Heart left ventricle (tissue), 16 donors: Measurements from ENCODE around the gene SRGAP3. TPM values are rescaled to one million over a fixed set of nuclear protein-coding genes. Genes with fewer than 3 reads are reported as not detected.

Experiments
- ATAC-seq, 4 donors: fragments of 200-7000 bp; cut with Tn5 transposase; one replicate each; pipeline ENCODE4 v1.9.1; 2020 to 2022; ENCODE audit warnings: moderate library complexity in 4 of 4, mild to moderate bottlenecking in 3 of 4, moderate number of reproducible peaks in 1 of 4
- DNase-seq, 5 donors: peaks; one replicate each; pipeline ENCODE4 v3.0.0-alpha.2; 2020
- H3K27ac ChIP-seq, 12 donors: fragments of 200-600 bp; sonication (generic) in 4 of 12; one replicate each; pipeline versions ENCODE4 v1.5.0 to v1.8.0; 2016 to 2022; ENCODE audit warnings: mild to moderate bottlenecking in 2 of 12
- H3K27me3 ChIP-seq, 9 donors: fragments of 200-600 bp; sonication (generic) in 2 of 9; one replicate each; pipeline versions ENCODE4 v1.5.1 to v1.8.0; 2016 to 2022; ENCODE audit warnings: mild to moderate bottlenecking in 3 of 9
- H3K36me3 ChIP-seq, 9 donors: fragments of 200-600 bp; sonication (generic) in 2 of 9; one replicate each; pipeline versions ENCODE4 v1.5.0 to v1.8.0; 2018 to 2022; ENCODE audit warnings: mild to moderate bottlenecking in 2 of 9
- H3K4me1 ChIP-seq, 12 donors: fragments of 200-600 bp; sonication (generic) in 4 of 12; one replicate each; pipeline versions ENCODE4 v1.5.0 to v1.8.0; 2016 to 2022; ENCODE audit warnings: mild to moderate bottlenecking in 3 of 12
- H3K4me3 ChIP-seq, 12 donors: fragments of 200-600 bp; sonication (generic) in 4 of 12; one replicate each; pipeline versions ENCODE4 v1.5.0 to v1.8.0; 2017 to 2022; ENCODE audit warnings: mild to moderate bottlenecking in 9 of 12, moderate library complexity in 4 of 12
- H3K9me3 ChIP-seq, 12 donors: fragments of 200-600 bp; sonication (generic) in 4 of 12; one replicate each; pipeline versions ENCODE4 v1.5.0 to v1.8.0; 2016 to 2022; ENCODE audit warnings: mild to moderate bottlenecking in 1 of 12
- CTCF ChIP-seq, 12 donors: fragments of 200-600 bp; sonication (generic) in 4 of 12; IDR thresholded peaks; one replicate each; pipeline versions ENCODE4 v1.5.0 to v1.8.0; 2018 to 2022; ENCODE audit warnings: antibody characterized with exemption in 12 of 12, mild to moderate bottlenecking in 5 of 12
- POLR2A ChIP-seq, 2 donors: fragments of 450-650 bp; IDR thresholded peaks; one replicate each; pipeline ENCODE4 v1.6.1; 2017; ENCODE audit warnings: antibody characterized with exemption in 2 of 2, mild to moderate bottlenecking in 2 of 2, moderate library complexity in 2 of 2
- WGBS, 4 donors: extraction: QIAGEN DNeasy Blood & Tissue Kit in 2 of 4; methylation state at CpG; one replicate each; pipeline versions ENCODE4 v1.1.5 to v1.1.7; 2013 to 2018; 5-methylcytosine and 5-hydroxymethylcytosine counted together
- intact Hi-C, 10 donors: fragments of 100-400 bp; cut with DNase I; formaldehyde crosslinking; loops; one replicate each; pipeline versions ENCODE4 v1.11.1 to v1.14.2; 2022
- polyA plus RNA-seq, 2 donors: library from polyadenylated mRNA; stranded (reverse); fragments of 200-250 nt; gene quantifications; one replicate each; pipeline ENCODE4 v1.2.3, GENCODE V29; 2013
- total RNA-seq, 9 donors: library from RNA; depleted of rRNA in 2 of 9; stranded (reverse); fragments of >200 nt in 2 of 9; fragmentation: NEBNext Ultra II Directional in 3 of 9; extraction: Animal tissue kit (Norgen Biotek cat#: 25700) in 3 of 9; gene quantifications; one replicate each; pipeline versions ENCODE4 v1.1.0 to v1.2.4, GENCODE V29; 2016 to 2023
- donor health status: ischemic (EF 13 %, LVEDD 7.1; RV severe dilation, severe dysfunction).
- donor health status: healthy with polysubstance abuse.
- donor health status: DM: no; HTN: yes; CAD: no.
- donor health status: DM: no; HTN: no; CAD: no.
- donor health status: ischemic (EF 25% LVEDD 6.9; RV normal size, moderate dysfunction).
- donor health status: ischemic (EF 25% LVEDD 5.7; RV mildly dilated, moderate dysfunction).
- donor health status: healthy.
- donor health status: DM: yes; HTN: yes; CAD: no.
- donor health status: ischemic (EF 35%, LVEDD 5.7; RV mildly dilated, moderate dysfunction).
- donor health status: nonischemic (EF 11% LVEDD 7.7; RV severe dilation, severe dysfunction).
- donor health status: DM: yes; HTN: yes; CAD: no.
- donor health status: PGD.
- donor health status: ischemic (EF 29% LVEDD 5.4; RV normal size, mild dysfunction).
- donor health status: nonischemic (EF 23%, LVEDD 6.1; RV moderate dilation, normal function).

SRGAP3 gene
- total and polyA plus RNA-seq, 11 donors, result 1.4 to 16.8 (median 9.0) TPM

DNA sequence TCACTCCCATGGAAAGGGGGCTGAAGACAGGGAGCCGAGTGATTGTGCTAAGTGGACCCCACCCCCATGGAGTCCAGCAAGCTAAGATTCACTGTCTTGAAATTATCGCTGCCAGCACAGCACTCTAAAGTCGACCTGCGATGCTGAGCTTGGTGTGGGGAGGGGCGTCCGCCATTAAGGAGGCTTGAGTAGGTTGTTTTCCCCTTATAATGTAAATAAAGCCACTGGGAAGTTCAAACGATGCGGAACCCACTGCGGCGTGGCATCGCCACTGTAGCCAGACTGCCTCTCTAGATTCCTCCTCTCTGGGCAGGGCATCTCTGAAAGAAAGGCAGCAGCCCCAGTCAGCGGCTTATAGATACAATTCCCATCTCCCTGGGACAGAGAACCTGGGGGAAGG, 10.9 kb upstream of the SRGAP3 start:
- DNase-seq (no peak), ATAC-seq (no peak)
- Histone ChIP-seq H3K27me3 (no peaks in the 10 kb centered on the region), H3K27ac (no peak overlapping the region), H3K4me1 (no peaks in the 10 kb centered on the region), H3K9me3 (peaks cover 0 to 42% (median 6%) of the 10 kb centered on the region in 12 donors), H3K4me3 (no peak overlapping the region), H3K36me3 (no peaks in the 10 kb centered on the region)
- intact Hi-C loops, result no loop called here
- TF ChIP-seq POLR2A (IDR thresholded peaks at IDR 0.05) (no peak), CTCF (IDR thresholded peaks at IDR 0.05) (no peak)
- 81 to 90% (median 86%) methylated on average over 12 of the region's 12 CpGs for WGBS, 4 donors

GRCh38 chr3:9257092-9257491, 7.6 kb upstream of the SRGAP3 start:
- H3K9me3 ChIP-seq, result peaks cover 0 to 19% (median 6%) of the 10 kb centered on the region in 12 donors
- no peak for ATAC-seq
- no peaks in the 10 kb centered on the region for H3K27me3 ChIP-seq
- DNase-seq, result no peak
- H3K4me1 ChIP-seq, result no peaks in the 10 kb centered on the region
- no peaks in the 10 kb centered on the region for H3K36me3 ChIP-seq
- no peak overlapping the region for H3K27ac ChIP-seq
- TF ChIP-seq POLR2A (IDR thresholded peaks at IDR 0.05) (no peak), CTCF (IDR thresholded peaks at IDR 0.05) (no peak)
- 89 to 93% (median 93%) methylated on average over 2 of the region's 2 CpGs for WGBS, 4 donors
- intact Hi-C loops, result no loop called here
- H3K4me3 ChIP-seq, result no peak overlapping the region

DNA sequence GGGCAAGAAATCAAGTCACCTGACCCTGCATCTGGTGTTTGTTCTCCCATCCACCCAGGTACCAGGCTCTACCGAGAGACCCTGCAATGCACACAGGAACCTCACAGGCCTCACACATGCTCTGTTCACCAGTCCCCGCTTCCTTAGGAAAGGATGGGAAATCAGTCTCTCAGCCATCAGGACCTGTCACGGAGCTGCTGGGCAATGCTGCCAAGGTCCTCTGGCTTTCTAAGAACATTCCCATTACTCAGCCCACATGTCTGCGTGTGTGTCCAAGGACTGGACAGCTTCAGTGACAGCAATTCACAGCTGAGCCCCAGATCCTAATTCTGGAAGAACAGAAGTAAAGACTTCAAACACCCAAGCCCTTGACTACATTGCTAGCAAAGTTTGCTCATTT, 6.5 kb upstream of the SRGAP3 start:
- DNase-seq (no peak), ATAC-seq (peak in 2 of 4 donors; percentile 20 to 29)
- Histone ChIP-seq H3K9me3 (peaks cover 0 to 17% (median 6%) of the 10 kb centered on the region in 12 donors), H3K36me3 (no peaks in the 10 kb centered on the region), H3K27me3 (no peaks in the 10 kb centered on the region), H3K4me1 (peaks cover 0 to 4% (median 0%) of the 10 kb centered on the region in 12 donors), H3K4me3 (no peak overlapping the region), H3K27ac (no peak overlapping the region)
- TF ChIP-seq CTCF (IDR thresholded peaks at IDR 0.05) (no peak), POLR2A (IDR thresholded peaks at IDR 0.05) (no peak)
- intact Hi-C loops, result no loop called here
- WGBS, 4 donors, result 57 to 72% (median 68%) methylated on average over 2 to 4 of the region's 4 CpGs

DNA sequence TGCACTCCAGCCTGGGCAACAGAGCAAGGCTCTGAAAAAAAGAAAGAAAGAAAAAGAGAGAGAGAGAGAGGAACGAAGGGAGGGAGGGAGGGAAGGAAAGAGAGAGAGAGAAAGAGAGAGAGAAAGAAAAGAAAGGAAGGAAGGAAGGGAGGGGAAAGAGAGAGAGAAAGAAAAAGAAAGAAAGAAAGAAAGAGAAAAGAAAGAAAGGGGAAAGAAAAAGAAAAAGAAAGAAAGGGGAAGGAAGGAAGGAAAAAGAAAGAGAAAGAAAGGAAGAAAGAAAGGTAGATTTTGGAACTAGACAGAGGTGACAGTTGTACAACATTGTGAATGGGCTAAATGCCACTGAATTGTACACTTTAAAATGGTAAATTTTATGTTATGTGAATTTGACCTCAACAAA, 5.3 kb upstream of the SRGAP3 start:
- WGBS, 4 donors, result 59 to 82% (median 62%) methylated on average over 1 of the region's 1 CpG
- intact Hi-C loops, result no loop called here
- DNase-seq (no peak), ATAC-seq (no peak)
- Histone ChIP-seq H3K27ac (no peak overlapping the region), H3K36me3 (no peaks in the 10 kb centered on the region), H3K4me1 (peaks cover 0 to 16% (median 3%) of the 10 kb centered on the region in 12 donors), H3K9me3 (peaks cover 0 to 17% (median 6%) of the 10 kb centered on the region in 12 donors), H3K27me3 (no peaks in the 10 kb centered on the region), H3K4me3 (no peak overlapping the region)
- TF ChIP-seq CTCF (IDR thresholded peaks at IDR 0.05) (no peak), POLR2A (IDR thresholded peaks at IDR 0.05) (no peak)
